K562 treated with DMSO at 1 percent for 48 hours (cell line): ENCODE data around the gene PATJ. TPM values are rescaled to one million over a fixed set of nuclear protein-coding genes. Genes with fewer than 3 reads are reported as not detected.

ENCODE experiments used
- total RNA-seq: library from RNA; unstranded; fragments of 300-600 nt; gene quantifications from 2 replicates; pipeline ENCODE4 v1.2.3, GENCODE V29; 2022; ENCODE audit warnings: low replicate concordance; ENCODE audit errors: extremely low read depth

Gene PATJ, protein sequence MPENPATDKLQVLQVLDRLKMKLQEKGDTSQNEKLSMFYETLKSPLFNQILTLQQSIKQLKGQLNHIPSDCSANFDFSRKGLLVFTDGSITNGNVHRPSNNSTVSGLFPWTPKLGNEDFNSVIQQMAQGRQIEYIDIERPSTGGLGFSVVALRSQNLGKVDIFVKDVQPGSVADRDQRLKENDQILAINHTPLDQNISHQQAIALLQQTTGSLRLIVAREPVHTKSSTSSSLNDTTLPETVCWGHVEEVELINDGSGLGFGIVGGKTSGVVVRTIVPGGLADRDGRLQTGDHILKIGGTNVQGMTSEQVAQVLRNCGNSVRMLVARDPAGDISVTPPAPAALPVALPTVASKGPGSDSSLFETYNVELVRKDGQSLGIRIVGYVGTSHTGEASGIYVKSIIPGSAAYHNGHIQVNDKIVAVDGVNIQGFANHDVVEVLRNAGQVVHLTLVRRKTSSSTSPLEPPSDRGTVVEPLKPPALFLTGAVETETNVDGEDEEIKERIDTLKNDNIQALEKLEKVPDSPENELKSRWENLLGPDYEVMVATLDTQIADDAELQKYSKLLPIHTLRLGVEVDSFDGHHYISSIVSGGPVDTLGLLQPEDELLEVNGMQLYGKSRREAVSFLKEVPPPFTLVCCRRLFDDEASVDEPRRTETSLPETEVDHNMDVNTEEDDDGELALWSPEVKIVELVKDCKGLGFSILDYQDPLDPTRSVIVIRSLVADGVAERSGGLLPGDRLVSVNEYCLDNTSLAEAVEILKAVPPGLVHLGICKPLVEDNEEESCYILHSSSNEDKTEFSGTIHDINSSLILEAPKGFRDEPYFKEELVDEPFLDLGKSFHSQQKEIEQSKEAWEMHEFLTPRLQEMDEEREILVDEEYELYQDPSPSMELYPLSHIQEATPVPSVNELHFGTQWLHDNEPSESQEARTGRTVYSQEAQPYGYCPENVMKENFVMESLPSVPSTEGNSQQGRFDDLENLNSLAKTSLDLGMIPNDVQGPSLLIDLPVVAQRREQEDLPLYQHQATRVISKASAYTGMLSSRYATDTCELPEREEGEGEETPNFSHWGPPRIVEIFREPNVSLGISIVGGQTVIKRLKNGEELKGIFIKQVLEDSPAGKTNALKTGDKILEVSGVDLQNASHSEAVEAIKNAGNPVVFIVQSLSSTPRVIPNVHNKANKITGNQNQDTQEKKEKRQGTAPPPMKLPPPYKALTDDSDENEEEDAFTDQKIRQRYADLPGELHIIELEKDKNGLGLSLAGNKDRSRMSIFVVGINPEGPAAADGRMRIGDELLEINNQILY (N-terminal part only)
- not detected in 2 replicates for total RNA-seq

DNA sequence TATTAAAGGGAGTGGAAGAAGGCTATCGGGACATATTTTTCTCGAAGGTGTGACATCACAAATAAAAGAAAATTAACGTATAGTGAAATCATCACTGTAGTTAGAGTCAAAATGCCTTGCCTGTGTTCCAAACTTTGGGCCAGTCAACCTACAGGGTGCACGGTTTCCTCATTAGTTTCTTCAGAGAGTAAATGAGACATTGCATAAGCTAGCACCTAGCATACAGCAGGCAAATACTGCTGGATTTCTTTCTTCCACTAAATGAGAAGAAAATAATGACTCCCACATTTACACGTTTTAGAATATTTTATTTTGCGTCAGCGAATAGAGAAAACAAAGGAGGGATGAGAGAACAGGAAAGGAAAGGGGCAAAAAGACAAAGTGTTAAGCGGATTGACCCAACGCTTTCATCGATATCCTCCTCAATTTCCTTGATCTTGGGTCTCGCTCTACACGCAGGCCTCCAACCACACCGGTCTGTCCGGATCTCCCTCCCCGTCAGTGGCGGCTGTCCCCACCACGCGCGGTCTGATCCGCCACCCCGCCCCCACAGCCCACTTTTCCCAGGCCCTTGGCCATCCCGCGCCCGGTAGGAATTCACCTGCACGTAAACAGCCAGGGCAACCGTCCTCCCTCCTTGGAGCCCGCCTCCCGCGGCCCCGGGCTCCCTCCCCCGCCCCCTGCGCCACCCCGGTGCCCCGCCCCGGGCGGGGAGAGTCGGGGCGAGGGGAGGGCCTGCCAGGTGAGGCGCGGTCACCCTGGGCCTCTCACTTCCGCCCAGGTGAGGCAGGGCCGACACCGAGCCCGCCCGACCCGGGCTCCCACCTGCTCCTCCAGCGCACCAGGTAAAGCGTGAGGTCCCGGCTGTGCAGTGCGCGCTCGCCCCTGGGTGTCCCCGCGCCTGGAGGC, at the start of gene PATJ:
Gene PATJ, plus strand, starts transcription at position 770 of the 909 bp plus-strand sequence. CDS start 20,413 bp downstream, outside the sequence.

DNA sequence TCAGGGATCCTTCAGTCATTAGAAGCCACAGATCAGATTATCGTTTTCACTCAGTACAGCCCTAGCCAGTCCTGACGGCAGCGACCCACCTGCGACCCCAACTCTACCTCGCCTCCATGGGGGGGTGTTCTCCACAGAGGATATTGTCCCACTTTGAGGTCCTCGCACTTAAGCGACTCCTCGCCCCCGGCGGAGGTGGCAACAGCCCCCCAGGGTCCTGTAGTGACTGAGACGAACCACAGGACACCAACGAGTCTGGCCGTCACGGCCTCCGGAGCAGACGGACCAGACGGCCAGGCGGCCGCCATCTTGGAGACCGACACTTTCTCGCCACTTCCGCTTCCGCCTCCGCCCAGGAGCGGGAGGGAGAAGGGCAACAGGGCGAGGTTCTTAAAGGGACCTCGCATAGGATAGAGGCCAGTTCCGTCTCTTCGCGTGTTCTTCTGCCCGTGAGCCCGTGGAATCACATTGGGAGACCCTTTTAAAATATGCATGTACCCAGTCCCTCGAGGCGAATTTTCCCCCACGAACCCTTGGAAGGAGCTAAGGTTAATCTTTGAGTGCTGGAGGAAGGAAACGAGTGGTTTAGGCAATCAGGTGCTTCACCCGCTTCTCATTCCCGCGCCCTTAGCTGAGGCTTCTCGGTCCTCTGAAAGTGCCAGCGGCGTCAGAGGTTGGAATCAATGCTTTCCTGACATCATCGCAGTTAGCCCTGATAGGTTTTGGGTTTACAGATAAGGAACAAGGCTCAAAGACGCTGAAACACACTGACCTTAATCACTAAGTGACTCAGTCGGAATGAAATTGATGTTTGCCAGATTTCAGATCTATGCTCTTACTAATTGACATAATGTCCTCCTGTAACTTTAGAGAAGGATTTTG, 17.2 kb upstream of the PATJ start, which contains the start of gene TM2D1:
Gene TM2D1, minus strand, starts transcription at position 329 of the 882 bp plus-strand sequence. Its CDS starts 21 bp downstream, at position 308.

DNA sequence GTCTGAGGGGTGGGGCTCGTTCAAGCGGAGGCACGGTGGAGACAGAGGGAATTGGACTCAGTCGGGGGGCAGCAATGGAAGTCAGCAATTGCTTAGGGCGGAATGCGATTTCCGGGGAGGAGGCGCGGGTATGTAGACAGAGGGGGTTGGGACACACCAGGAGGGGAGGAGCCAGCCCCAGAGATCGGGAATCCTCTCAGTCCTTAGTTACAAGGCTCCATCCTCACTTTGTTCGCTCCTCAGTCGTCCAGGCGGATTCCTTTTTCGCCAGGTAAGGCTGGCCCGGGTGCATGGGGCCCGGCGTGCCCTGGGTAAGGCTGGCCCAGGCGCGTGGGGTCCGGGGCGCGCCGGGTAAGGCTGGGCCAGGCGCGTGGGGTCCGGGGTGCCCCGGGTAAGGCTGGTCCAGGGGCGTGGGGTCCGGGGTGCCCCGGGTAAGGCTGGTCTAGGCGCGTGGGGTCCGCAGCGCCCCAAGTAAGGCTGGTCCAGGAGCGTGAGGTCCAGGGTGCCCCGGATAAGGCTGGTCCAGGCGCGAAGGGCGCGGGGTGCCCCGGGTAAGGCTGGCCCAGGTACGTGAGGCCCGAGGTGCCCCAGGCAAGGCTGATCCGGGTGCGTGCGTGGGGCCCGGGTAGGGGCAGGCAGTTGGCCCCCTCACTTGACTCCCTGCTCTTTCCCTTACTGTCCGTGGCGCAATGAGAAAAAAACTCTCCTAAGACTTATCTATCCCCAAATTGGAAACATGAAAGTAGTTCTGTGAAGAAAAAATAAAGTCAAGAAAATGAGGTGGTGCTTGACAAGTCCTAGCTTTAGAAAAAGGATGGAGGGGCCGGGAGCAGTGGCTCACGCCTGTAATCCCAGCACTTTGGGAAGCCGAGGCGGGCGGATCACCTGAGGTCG, 452.6 kb downstream of the PATJ start, which contains the start of gene L1TD1:
Gene L1TD1, plus strand, starts transcription at position 199 of the 894 bp plus-strand sequence. CDS start 11,780 bp downstream, outside the sequence.

Other genes with a start within 250 kb of the PATJ start
- gene TM2D1, start 17.3 kb upstream of the PATJ start, total RNA-seq: not detected in 2 replicates